NCI-H2081 (cell line): ENCODE measurements around the gene EPYC.
A peak's percentile ranks its signal among the peaks of the same experiment; 100 is the strongest.

ENCODE experiments used
- DNase-seq, 2 experiments: peaks; one replicate each; lab custom pipeline; 2025; lab: John Stamatoyannopoulos, UW

The EPYC gene

GRCh38 chr12:91004872-91005271 lies at the start of gene EPYC:
Gene EPYC, minus strand, starts transcription at chr12:91004972. Its CDS starts 2,407 bp downstream, at chr12:91002565.
- DNase-seq: no peak

GRCh38 chr12:91053951-91054715 lies 49.4 kb upstream of the EPYC start:
- DNase-seq: peak in 1 of 2 experiments; percentile 1

DNA sequence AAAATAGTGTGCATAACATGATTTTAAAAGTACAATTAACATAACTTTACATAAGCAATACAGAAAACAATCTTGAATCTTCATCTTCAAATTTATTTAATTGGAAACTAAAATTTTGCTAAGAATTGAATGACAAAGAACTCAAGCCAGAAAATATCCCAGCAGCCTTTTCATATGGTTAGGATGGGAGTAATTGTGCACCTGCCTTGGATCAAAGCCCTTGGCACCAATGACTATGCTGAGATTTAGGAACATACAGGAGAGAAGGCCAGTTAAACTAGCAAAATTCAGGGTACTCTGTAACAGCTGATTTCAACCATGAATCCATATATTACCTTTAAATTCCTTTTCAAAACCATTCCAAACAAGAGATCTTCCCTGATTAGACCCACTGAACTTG lies 47.3 kb upstream of the EPYC start:
- DNase-seq: no peak

- DNase-seq: no peak
Observed at GRCh38 chr12:91044586-91044985, 39.8 kb upstream of the EPYC start.

GRCh38 chr12:91043408-91043807 lies 38.6 kb upstream of the EPYC start:
- no peak for DNase-seq

DNA sequence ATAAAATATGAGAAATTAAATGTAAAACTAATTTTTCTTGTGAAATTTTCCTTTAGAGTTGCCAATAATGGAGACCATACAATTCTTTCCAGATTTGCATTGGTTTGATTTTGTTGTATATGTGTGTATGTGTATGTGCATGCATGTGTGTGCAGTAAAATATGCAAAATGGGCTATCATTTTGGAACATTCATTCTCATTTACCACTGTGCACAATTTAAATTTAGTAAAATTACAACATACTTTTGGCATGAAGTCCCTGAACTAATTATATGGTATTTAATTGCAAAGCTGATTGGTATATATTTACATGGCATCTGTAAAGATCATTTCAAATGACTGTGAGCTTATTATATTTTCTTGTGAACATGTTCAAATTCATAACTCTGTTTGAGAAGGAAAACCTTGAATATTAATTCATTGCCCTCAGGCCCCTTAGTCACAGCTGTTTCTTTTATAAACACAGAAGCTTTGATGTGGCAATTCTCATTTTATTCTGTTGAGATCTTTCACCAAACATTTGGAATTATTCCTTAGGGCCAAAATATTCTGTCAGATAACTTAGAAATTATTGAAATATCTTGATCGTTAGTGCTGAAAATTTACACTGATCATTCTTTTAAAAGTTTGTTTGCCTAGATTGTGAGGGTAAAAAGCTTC lies 35.5 kb upstream of the EPYC start:
- peak in 1 of 2 experiments; percentile 4 for DNase-seq

- no peak for DNase-seq
Observed at GRCh38 chr12:91037276-91037675, 32.5 kb upstream of the EPYC start.

DNA sequence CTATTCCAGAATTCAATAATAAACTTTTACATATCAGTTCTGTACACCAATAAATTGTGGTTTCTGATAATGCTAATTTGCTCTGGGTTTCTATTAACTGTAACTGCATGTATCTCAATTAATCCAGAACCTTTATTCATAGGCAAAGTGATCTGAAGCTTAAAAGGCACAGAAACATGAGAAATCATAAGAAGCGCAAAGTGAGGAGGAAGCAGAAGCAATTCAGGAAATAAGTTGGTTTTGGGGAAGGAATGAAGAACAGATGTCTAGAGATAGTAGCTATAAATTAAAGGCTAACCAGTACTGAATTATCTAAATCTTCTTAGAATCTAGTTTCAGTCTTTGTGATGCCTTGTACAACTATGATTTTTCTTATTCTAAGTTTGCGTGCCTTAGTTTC lies 28.5 kb upstream of the EPYC start:
- no peak for DNase-seq

DNA sequence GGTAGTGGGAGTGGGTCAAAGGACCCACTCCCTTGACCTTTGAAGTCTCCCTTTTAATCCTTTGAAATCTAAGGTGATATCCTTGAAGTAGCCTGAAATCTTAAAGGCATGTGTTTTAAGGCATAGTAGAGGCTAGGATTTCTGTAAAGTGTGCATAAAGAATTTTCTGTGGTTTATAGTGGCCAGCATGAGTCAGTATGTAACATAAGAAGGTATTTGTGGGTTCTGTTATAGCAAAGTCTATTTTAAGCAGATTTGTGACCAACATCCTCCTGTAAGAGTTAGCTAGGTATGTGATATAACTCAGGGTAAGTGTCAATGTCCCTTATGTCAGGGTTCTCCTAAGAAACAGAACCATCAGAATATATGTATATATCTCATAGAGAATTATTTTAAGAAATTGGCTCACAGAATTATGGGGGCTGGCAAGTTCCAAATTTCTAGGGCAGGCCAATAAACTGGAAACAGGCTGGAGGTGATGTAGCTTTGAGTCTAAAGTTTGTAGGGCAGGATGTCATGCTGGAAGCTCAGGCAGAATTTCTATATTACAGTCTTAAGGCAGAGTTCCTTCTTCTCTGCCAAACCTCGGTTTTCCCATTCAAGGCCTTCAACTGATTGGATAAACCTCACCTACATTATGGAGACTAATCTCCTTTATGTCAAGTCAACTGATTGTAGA lies 18.7 kb upstream of the EPYC start:
- DNase-seq: no peak

GRCh38 chr12:91021076-91021475 lies 16.3 kb upstream of the EPYC start:
- DNase-seq: no peak

DNA sequence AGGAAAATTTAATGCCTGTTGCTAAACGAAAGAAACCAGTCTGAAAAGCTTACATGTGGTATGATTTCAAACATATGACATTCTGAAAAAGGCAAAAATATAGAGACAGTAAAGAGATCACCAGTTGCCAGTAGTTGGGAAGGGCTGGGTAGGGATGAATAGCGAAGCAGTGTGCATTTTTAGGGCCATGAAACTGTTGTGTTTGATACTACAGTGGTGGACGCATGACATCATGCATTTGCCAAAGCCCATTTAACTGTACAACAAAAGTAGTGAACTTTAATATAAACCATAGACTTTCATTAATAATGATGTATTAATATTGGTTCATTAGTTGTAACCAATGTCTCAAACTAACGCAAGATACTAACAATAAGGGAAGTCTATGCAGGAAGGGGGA lies 14.7 kb upstream of the EPYC start:
- no peak for DNase-seq

- DNase-seq: no peak
Observed at GRCh38 chr12:91017511-91018263, 12.9 kb upstream of the EPYC start.

DNA sequence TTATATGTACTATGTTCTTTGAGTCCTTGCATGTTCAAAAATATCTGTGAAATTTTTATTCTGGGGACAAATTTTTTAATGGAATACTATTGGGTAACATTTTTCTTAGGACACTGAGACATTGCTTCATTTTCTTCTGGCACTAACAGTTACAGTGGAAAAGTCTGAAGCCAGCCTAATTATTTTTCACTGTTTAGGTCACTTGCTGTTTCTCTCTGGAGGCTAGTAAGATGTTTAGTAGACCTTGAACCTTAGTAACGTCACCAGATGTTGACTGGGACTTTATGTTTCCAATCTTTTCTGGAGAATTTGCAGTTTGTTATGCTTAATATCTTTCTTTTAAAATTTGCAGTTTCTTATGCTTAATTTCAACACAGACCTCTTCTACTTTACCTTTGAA lies 12.3 kb upstream of the EPYC start:
- DNase-seq: no peak

DNA sequence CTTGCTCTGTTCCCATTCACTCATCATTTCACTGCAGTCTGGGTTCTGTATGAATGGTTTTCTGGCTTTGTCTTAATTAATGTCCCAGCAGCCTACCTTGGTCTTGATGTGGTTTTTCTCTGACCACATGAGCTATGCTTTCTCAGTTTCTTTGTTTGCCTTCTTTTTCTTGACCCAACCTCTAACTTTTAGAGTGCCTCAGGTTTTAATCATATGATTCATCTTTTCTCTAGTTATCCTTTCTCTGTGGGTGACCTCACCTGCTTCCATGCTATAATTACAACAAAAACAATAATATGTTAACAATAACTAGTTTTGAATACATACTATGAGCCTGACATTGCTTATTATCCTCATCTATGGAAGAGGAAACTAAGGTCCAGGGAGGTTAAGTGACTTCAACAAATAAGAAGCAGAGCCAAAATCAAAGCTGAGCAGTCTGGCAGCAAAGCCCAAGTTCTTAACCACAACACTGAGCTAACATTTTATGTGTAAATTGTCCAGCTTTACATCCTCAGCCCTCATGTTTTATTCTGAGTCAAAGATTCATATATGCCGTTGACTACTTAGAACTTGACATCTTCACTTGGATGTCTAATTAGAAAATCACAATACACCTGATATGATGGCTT lies 4.7 kb upstream of the EPYC start:
- DNase-seq: no peak

DNA sequence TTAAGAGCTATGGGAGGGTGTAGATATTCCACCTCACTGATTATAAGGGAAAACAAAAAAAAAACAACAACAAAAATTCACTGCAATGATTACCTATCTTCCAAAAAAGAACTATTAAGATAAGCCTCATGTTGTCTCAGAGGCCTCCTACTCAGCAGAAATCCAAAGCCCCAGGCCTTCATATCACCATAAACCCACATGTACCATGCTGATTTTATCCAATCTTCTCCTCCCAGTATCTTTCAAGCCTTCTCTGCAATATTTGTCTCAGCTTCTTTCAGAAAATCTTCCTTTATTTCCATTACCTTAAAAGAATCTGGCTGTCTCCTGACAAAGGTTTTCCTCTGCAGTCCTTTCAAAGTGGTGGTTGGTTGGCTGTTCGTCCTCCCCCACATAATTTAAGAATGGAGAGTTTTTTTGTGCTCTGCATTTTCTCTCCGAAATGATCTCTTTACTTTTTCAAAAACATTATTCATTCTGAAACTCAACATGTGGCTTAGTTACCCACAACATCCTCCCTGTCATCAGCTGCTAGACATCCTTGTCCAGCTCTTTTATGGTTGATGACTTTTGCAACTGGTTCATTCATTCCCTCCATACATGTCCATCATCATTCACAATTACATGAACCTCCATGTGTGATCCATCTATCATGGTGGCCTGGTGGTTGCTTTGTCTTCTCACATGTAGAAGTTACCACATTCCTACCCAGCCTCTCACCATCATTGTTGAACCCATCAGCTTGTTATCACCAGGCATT lies 2.9 kb upstream of the EPYC start:
- DNase-seq: no peak

DNA sequence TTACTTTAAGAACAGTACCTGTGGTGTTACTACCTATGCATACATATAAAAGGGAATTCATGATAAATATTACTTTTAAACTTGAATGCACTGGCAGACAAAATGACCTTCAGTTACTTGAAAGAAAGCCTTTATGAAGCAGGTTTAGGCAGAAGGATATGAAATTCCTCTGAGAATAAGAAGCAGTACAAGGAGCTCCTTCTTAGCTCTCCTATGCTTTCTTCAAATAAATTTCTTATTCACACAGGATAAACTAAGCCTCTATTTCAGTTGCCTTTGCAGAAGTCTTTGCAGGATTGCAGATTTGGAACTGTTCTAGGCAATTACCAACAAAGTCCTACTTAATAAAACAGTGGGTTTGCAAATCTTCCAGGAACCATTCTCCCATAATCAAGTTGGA lies 1.0 kb downstream of the EPYC start:
- DNase-seq: no peak

DNA sequence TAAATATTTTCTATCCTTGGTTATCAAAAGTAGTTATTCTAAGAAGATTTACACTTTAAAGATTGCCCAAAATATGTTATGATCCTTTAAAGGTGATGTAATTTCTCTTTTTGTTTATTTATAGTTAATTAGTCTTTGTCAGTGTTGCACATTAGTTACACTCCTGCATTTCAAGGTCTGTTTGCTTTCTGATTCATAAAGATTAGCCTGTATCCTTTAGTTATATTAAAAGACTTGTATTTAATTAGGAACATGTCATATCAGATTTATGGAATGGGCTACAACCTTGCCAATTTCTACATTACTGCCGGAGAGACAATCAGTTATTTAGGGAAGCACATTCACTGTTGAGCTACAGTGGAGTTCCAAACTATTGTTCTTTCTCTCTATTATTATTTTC lies 3.5 kb downstream of the EPYC start:
- DNase-seq: peak in 1 of 2 experiments; percentile 51

GRCh38 chr12:90999966-91000365 lies 4.8 kb downstream of the EPYC start:
- DNase-seq: no peak

DNA sequence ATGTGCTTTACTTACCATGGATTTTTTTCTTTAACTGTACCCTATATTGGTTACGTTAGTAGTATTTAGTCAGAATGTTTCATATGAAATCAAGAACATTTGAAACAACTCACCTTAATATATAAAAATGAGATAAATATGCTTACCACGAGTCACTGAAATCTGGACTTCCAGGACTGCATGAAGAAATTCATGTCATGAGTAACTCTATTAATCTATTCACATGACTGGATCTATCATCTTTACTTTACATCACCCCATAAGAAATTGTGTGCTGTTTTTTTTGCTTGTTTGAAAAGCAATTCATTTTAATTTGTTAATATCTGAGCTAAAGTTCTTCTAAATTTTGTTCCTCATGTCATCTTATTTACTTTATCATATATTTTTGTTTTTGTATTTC lies 5.2 kb downstream of the EPYC start:
- DNase-seq: no peak

DNA sequence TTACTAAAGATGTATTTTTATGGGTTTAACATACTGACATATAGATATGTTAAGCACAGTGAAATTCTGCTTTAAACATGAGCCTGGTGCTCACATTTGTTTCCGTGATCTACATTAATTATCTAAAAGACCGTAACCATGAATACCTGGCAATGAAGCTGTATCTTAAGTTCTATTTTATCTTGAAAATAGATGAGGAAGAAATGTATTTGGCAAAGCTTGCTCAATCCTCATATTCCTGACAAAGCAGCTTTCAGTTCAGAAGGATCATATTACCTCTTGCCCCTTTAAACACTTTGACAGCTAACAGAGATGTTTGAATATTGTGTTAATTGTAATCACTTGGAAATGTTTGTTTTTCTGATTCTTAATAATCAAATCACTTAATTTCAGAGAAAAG lies 9.8 kb downstream of the EPYC start:
- DNase-seq: no peak

DNA sequence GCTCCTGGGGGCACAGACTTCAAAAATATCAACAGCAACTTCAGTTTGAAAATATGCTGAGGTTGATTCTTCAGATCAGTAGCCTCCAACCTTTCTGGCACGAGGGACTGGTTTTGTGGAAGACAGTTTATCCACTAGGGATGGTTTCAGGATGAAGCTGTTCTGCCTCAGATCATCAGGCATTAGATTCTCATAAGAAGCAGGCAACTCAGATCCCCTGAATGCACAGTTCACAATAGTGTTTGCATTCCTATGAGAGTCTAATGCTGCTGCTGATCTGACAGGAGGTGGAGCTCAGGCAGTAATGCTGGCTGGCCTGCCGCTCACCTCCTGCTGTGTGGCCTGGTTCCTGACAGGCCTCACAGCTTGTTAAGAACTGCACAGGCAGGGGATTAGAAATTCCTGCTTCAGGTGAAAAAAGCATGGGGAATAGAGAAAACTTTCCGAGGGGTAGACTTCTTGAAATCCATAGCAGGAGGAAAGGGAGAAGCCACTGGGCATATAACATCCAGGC lies 12.8 kb downstream of the EPYC start:
- no peak for DNase-seq
